GM12878 (cell line): ENCODE results near the gene PAX2. TPM values are rescaled to one million over a fixed set of nuclear protein-coding genes. Genes with fewer than 3 reads are reported as not detected.

Source experiments
- ATAC-seq: fragments of 200-7000 bp; cut with Tn5 transposase; 3 replicates; pipeline ENCODE4 v1.9.1; 2020; ENCODE audit warnings: mild to moderate bottlenecking, moderate library complexity
- BruUV-seq: library from RNA; stranded (reverse); fragments of 400-500 nt; replicated peaks from 2 replicates; lab custom pipeline; 2021; lab: Mats Ljungman, UMichigan
- CTCF ChIA-PET: fragments of 300-600 bp; sonication (Branson Sonifier 250); formaldehyde crosslinking; extraction: SDS; loops from one replicate; lab custom pipeline; 2021; ENCODE audit warnings: inconsistent platforms; lab: Yijun Ruan, JAX
- POLR2A ChIA-PET: fragments of 350-600 bp; formaldehyde crosslinking; extraction: SDS; loops from one replicate; lab custom pipeline; 2021; ENCODE audit warnings: inconsistent platforms; lab: Charles Lee
- RAD21 ChIA-PET: fragments of 300-600 bp; sonication (Branson Sonifier 250); formaldehyde crosslinking; loops from one replicate; lab custom pipeline; 2023; ENCODE audit warnings: antibody characterized with exemption; ENCODE audit not compliant: unreplicated experiment; lab: Charles Lee
- SMC1A ChIA-PET: fragments of 300-600 bp; sonication (Branson Sonifier 250); formaldehyde crosslinking; loops from one replicate; lab custom pipeline; 2023; ENCODE audit not compliant: unreplicated experiment, uncharacterized antibody; lab: Charles Lee
- DNase-seq: peaks from one replicate; pipeline ENCODE4 v3.0.0-alpha.2; 2011; ENCODE audit warnings: low read depth, low spot score
- FAIRE-seq: peaks from 3 replicates; lab custom pipeline; 2011; peaks lifted over from hg19 to GRCh38; lab: Jason Lieb, UNC
- H2AFZ ChIP-seq: 2 replicates; pipeline ENCODE4 v1.6.0; 2011; ENCODE audit warnings: low read depth, low read length, control low read depth; ENCODE audit not compliant: control insufficient read depth
- H3K27ac ChIP-seq: 2 replicates; pipeline ENCODE4 v1.5.1; 2011; ENCODE audit warnings: control low read depth; ENCODE audit not compliant: control insufficient read depth, insufficient read depth
- H3K27me3 ChIP-seq, 2 experiments: replicated peaks in 1 of 2; 2 replicates each; pipeline versions ENCODE4 v1.6.0 to v1.6.1; 2011; ENCODE audit warnings: low read length in 1 of 2; ENCODE audit not compliant: control insufficient read depth in 2 of 2, insufficient read depth in 2 of 2
- H3K36me3 ChIP-seq, 2 experiments: 2 replicates each; pipeline ENCODE4 v1.5.1; 2011; ENCODE audit warnings: low read length in 1 of 2; ENCODE audit not compliant: control insufficient read depth in 2 of 2, insufficient read depth in 2 of 2
- H3K4me1 ChIP-seq: 2 replicates; pipeline ENCODE4 v1.6.1; 2011; ENCODE audit warnings: mild to moderate bottlenecking, low read length, moderate library complexity, mixed read lengths; ENCODE audit not compliant: control insufficient read depth, insufficient read depth
- H3K4me2 ChIP-seq: 2 replicates; pipeline ENCODE4 v1.6.0; 2011; ENCODE audit warnings: control low read depth; ENCODE audit not compliant: control insufficient read depth, insufficient read depth
- H3K4me3 ChIP-seq: fragments of 200-600 bp; sonication (generic); 2 replicates; pipeline ENCODE4 v1.5.1; 2016
- H3K79me2 ChIP-seq: 2 replicates; pipeline ENCODE4 v1.6.0; 2011; ENCODE audit warnings: low read length; ENCODE audit not compliant: control insufficient read depth, insufficient read depth
- H3K9ac ChIP-seq: 2 replicates; pipeline ENCODE4 v1.8.0; 2011; ENCODE audit warnings: low read length, control low read depth, mixed read lengths; ENCODE audit not compliant: control insufficient read depth, insufficient read depth
- H3K9me3 ChIP-seq: replicated peaks from 3 replicates; pipeline ENCODE4 v1.5.1; 2011; ENCODE audit warnings: mild to moderate bottlenecking, low read length; ENCODE audit not compliant: control insufficient read depth, insufficient read depth
- H4K20me1 ChIP-seq: 2 replicates; pipeline ENCODE4 v1.6.0; 2011; ENCODE audit not compliant: control insufficient read depth, insufficient read depth
- ESRRA ChIP-seq: IDR thresholded peaks from 2 replicates; pipeline ENCODE4 v1.6.1; 2012; ENCODE audit warnings: mild to moderate bottlenecking, low read length, improper control_type of control experiment
- HDGF ChIP-seq: fragments of 450-650 bp; IDR thresholded peaks from 2 replicates; pipeline ENCODE4 v1.6.1; 2016; ENCODE audit warnings: antibody characterized with exemption
- JUND ChIP-seq: IDR thresholded peaks from 2 replicates; pipeline ENCODE4 v1.6.1; 2012; ENCODE audit warnings: low read depth, mild to moderate bottlenecking, low read length, improper control_type of control experiment, moderate library complexity
- NR2C1 ChIP-seq: fragments of 450-650 bp; IDR thresholded peaks from 2 replicates; pipeline ENCODE4 v1.6.1; 2017; ENCODE audit warnings: antibody characterized with exemption, mild to moderate bottlenecking, moderate library complexity
- YBX1 ChIP-seq: fragments of 450-650 bp; IDR thresholded peaks from 2 replicates; pipeline ENCODE4 v1.6.1; 2016; ENCODE audit warnings: antibody characterized with exemption
- WGBS: methylation state at CpG from one replicate; pipeline ENCODE4 v1.1.6; 2016; ENCODE audit warnings: low lambda C conversion rate; ENCODE audit not compliant: insufficient replicate concordance, insufficient coverage; ENCODE audit errors: missing lambda C conversion rate; 5-methylcytosine and 5-hydroxymethylcytosine counted together
- in situ Hi-C: fragments of 300-500 bp; cut with MboI; formaldehyde crosslinking; loops from 9 replicates; pipeline ENCODE4 v1.14.3; 2018; ENCODE audit warnings: mixed read lengths
- intact Hi-C: fragments of 100-400 bp; cut with micrococcal nuclease; formaldehyde crosslinking; loops from one replicate; pipeline ENCODE4 v1.14.2; 2022; ENCODE audit not compliant: unreplicated experiment
- polyA plus RNA-seq, 11 experiments: library from polyadenylated mRNA; depleted of rRNA in 4 of 11; unstranded in 6 of 11; stranded (reverse) in 5 of 11; fragments of >200 nt; fragmentation: Nextera tagmentation in 4 of 11; fragmentation: Illumina TruSeq in 1 of 11; extraction: Ambion mirVana in 4 of 11; extraction: Trizol in 1 of 11; gene quantifications; 1 replicate in 1 of 11; 2 replicates in 10 of 11; pipeline versions ENCODE4 v1.2.1 to v1.2.3, GENCODE V29; 2011 to 2016; ENCODE audit warnings: inconsistent platforms in 2 of 11, missing spikeins in 2 of 11, low read depth in 1 of 11
- total RNA-seq, 4 experiments: library from RNA; depleted of rRNA in 3 of 4; stranded (reverse); fragments of >200 nt in 3 of 4; fragmentation: Illumina TruSeq in 1 of 4; extraction: Trizol in 1 of 4; gene quantifications; 2 replicates each; pipeline versions ENCODE4 v1.2.1 to v1.2.3, GENCODE V29; 2013 to 2021
- TF ChIP-seq, protein P1 (sequence below): fragments of 450-650 bp; formaldehyde crosslinking; IDR thresholded peaks from 2 replicates; pipeline ENCODE4 v1.5.0; 2022; ENCODE audit warnings: mild to moderate bottlenecking, missing genetic modification characterization
- TF ChIP-seq, protein P2 (sequence below): IDR thresholded peaks from 2 replicates; pipeline ENCODE4 v1.6.1; 2012; ENCODE audit warnings: low read depth, low read length, improper control_type of control experiment
- TF ChIP-seq, protein P3 (sequence below), 3 experiments: IDR thresholded peaks in 2 of 3; conservative IDR thresholded peaks in 1 of 3; 2 replicates each; pipeline ENCODE4 v1.5.1; 2011; ENCODE audit warnings: low read depth in 3 of 3, low read length in 3 of 3, mild to moderate bottlenecking in 3 of 3, control low read depth in 2 of 3, moderate library complexity in 2 of 3, inconsistent platforms in 1 of 3, mixed read lengths in 1 of 3; ENCODE audit not compliant: control insufficient read depth in 2 of 3, insufficient read depth in 1 of 3; ENCODE audit errors: extremely low read depth in 1 of 3
- TF ChIP-seq, protein P4 (sequence below): fragments of 450-650 bp; IDR thresholded peaks from 2 replicates; pipeline ENCODE4 v1.6.1; 2017; ENCODE audit warnings: borderline replicate concordance
- TF ChIP-seq, protein P5 (sequence below): fragments of 150-350 bp; IDR thresholded peaks from 2 replicates; pipeline ENCODE4 v1.6.1; 2016; ENCODE audit warnings: low read depth, low read length

PAX2 gene
- total and polyA plus RNA-seq, 10 of the 15 experiments (the other 5 are each of a cell fraction or from before 2014, with no cell fraction given): not detected

DNA sequence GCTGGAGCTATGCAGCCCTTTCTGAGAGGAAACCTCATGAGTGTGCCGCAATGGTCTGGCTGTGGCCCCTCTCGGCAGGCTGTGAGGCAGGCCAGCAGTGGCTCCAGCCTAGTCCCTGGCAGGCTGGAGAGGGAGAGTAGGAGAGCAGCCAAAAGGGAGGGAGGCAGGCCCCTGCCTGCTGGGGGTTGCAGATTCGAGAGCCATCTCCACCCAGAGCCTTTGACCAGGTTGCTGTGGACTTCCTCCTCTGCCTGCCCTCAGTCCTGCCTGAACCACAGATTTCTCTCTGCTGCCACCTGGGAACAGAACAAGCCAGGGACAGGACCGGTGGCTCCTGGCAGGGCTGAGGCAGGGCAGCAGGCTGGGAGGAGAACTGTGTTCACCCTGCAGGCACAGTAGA lies 13.9 kb downstream of the PAX2 start:
- H3K79me2 ChIP-seq: no peaks in the 10 kb centered on the region
- no peak overlapping the region for H3K4me2 ChIP-seq
- H3K36me3 ChIP-seq: no peaks in the 10 kb centered on the region
- TF ChIP-seq YBX1 (no peak), ESRRA (no peak), JUND (no peak), NR2C1 (no peak), HDGF (no peak)
- TF ChIP-seq, protein P1, sequence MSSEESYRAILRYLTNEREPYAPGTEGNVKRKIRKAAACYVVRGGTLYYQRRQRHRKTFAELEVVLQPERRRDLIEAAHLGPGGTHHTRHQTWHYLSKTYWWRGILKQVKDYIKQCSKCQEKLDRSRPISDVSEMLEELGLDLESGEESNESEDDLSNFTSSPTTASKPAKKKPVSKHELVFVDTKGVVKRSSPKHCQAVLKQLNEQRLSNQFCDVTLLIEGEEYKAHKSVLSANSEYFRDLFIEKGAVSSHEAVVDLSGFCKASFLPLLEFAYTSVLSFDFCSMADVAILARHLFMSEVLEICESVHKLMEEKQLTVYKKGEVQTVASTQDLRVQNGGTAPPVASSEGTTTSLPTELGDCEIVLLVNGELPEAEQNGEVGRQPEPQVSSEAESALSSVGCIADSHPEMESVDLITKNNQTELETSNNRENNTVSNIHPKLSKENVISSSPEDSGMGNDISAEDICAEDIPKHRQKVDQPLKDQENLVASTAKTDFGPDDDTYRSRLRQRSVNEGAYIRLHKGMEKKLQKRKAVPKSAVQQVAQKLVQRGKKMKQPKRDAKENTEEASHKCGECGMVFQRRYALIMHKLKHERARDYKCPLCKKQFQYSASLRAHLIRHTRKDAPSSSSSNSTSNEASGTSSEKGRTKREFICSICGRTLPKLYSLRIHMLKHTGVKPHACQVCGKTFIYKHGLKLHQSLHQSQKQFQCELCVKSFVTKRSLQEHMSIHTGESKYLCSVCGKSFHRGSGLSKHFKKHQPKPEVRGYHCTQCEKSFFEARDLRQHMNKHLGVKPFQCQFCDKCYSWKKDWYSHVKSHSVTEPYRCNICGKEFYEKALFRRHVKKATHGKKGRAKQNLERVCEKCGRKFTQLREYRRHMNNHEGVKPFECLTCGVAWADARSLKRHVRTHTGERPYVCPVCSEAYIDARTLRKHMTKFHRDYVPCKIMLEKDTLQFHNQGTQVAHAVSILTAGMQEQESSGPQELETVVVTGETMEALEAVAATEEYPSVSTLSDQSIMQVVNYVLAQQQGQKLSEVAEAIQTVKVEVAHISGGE (CRISPR knock-in tag): no peak
- TF ChIP-seq, protein P2, sequence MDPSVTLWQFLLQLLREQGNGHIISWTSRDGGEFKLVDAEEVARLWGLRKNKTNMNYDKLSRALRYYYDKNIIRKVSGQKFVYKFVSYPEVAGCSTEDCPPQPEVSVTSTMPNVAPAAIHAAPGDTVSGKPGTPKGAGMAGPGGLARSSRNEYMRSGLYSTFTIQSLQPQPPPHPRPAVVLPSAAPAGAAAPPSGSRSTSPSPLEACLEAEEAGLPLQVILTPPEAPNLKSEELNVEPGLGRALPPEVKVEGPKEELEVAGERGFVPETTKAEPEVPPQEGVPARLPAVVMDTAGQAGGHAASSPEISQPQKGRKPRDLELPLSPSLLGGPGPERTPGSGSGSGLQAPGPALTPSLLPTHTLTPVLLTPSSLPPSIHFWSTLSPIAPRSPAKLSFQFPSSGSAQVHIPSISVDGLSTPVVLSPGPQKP: no peak
- TF ChIP-seq, protein P3, sequence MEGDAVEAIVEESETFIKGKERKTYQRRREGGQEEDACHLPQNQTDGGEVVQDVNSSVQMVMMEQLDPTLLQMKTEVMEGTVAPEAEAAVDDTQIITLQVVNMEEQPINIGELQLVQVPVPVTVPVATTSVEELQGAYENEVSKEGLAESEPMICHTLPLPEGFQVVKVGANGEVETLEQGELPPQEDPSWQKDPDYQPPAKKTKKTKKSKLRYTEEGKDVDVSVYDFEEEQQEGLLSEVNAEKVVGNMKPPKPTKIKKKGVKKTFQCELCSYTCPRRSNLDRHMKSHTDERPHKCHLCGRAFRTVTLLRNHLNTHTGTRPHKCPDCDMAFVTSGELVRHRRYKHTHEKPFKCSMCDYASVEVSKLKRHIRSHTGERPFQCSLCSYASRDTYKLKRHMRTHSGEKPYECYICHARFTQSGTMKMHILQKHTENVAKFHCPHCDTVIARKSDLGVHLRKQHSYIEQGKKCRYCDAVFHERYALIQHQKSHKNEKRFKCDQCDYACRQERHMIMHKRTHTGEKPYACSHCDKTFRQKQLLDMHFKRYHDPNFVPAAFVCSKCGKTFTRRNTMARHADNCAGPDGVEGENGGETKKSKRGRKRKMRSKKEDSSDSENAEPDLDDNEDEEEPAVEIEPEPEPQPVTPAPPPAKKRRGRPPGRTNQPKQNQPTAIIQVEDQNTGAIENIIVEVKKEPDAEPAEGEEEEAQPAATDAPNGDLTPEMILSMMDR (IDR thresholded peaks at IDR 0.05 in 2 of 3, conservative IDR thresholded peaks at IDR 0.05 in 1 of 3; ENCODE audit: control insufficient read depth in 2 of 3, extremely low read depth in 1 of 3, insufficient read depth in 1 of 3, low read depth in 3 of 3, low read length in 3 of 3): no peak
- TF ChIP-seq, protein P4, sequence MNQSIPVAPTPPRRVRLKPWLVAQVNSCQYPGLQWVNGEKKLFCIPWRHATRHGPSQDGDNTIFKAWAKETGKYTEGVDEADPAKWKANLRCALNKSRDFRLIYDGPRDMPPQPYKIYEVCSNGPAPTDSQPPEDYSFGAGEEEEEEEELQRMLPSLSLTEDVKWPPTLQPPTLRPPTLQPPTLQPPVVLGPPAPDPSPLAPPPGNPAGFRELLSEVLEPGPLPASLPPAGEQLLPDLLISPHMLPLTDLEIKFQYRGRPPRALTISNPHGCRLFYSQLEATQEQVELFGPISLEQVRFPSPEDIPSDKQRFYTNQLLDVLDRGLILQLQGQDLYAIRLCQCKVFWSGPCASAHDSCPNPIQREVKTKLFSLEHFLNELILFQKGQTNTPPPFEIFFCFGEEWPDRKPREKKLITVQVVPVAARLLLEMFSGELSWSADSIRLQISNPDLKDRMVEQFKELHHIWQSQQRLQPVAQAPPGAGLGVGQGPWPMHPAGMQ: no peak
- TF ChIP-seq, protein P5, sequence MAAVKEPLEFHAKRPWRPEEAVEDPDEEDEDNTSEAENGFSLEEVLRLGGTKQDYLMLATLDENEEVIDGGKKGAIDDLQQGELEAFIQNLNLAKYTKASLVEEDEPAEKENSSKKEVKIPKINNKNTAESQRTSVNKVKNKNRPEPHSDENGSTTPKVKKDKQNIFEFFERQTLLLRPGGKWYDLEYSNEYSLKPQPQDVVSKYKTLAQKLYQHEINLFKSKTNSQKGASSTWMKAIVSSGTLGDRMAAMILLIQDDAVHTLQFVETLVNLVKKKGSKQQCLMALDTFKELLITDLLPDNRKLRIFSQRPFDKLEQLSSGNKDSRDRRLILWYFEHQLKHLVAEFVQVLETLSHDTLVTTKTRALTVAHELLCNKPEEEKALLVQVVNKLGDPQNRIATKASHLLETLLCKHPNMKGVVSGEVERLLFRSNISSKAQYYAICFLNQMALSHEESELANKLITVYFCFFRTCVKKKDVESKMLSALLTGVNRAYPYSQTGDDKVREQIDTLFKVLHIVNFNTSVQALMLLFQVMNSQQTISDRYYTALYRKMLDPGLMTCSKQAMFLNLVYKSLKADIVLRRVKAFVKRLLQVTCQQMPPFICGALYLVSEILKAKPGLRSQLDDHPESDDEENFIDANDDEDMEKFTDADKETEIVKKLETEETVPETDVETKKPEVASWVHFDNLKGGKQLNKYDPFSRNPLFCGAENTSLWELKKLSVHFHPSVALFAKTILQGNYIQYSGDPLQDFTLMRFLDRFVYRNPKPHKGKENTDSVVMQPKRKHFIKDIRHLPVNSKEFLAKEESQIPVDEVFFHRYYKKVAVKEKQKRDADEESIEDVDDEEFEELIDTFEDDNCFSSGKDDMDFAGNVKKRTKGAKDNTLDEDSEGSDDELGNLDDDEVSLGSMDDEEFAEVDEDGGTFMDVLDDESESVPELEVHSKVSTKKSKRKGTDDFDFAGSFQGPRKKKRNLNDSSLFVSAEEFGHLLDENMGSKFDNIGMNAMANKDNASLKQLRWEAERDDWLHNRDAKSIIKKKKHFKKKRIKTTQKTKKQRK: no peak
- FAIRE-seq (no peak), ATAC-seq (no peak), DNase-seq (no peak)
- H3K4me3 ChIP-seq: no peak overlapping the region
- in situ Hi-C loops (no loop called here), intact Hi-C loops (no loop called here)
- no peaks in the 10 kb centered on the region for H3K9me3 ChIP-seq
- no peak overlapping the region for H3K9ac ChIP-seq
- H3K4me1 ChIP-seq: no peaks in the 10 kb centered on the region
- no peaks in the 10 kb centered on the region for H4K20me1 ChIP-seq
- ChIA-PET RAD21 (interaction anchor here (0.8 kb wide), 1 partner anchor 61 kb away, joined by 3 read pairs; no protein-coding TSS in a partner anchor), SMC1A (no interaction called here), POLR2A (no interaction called here), CTCF (no interaction called here)
- no TSS peak for BruUV-seq
- WGBS: 30% methylated on average over 4 of the region's 4 CpGs
- H3K27ac ChIP-seq: no peak overlapping the region
- H3K27me3 ChIP-seq: peaks cover 10 to 13% of the 10 kb centered on the region in 2 experiments
- H2AFZ ChIP-seq: no peak overlapping the region
